AG08395 (cell line): ENCODE measurements around the gene CNKSR3.

Experiments
- DNase-seq: peaks from one replicate; pipeline ENCODE4 v3.0.0; 2012; ENCODE audit warnings: mixed read lengths, low spot score

Gene CNKSR3

GRCh38 chr6:154502553-154502952 is 7.9 kb downstream of the CNKSR3 start:
- DNase-seq: no peak

- no peak for DNase-seq
Observed at GRCh38 chr6:154501578-154501868, 9.0 kb downstream of the CNKSR3 start.

- DNase-seq: no peak
Observed at GRCh38 chr6:154500769-154501577, 9.5 kb downstream of the CNKSR3 start.

- no peak for DNase-seq
Observed at GRCh38 chr6:154499855-154500589, 10.5 kb downstream of the CNKSR3 start.

- DNase-seq: no peak
Observed at GRCh38 chr6:154498340-154498934, 12.0 kb downstream of the CNKSR3 start.

GRCh38 chr6:154496793-154497517 is 13.5 kb downstream of the CNKSR3 start:
- no peak for DNase-seq

GRCh38 chr6:154496186-154496585 is 14.3 kb downstream of the CNKSR3 start:
- DNase-seq: no peak

- no peak for DNase-seq
Observed at GRCh38 chr6:154494592-154495311, 15.7 kb downstream of the CNKSR3 start.

GRCh38 chr6:154491567-154492470 is 18.7 kb downstream of the CNKSR3 start:
- no peak for DNase-seq

- DNase-seq: no peak
Observed at GRCh38 chr6:154489822-154490221, 20.7 kb downstream of the CNKSR3 start.

- peak; percentile 76 for DNase-seq
Observed at GRCh38 chr6:154488802-154489437, 21.6 kb downstream of the CNKSR3 start.

- no peak for DNase-seq
Observed at GRCh38 chr6:154488248-154488593, 22.3 kb downstream of the CNKSR3 start.

- DNase-seq: no peak
Observed at GRCh38 chr6:154487367-154488247, 22.9 kb downstream of the CNKSR3 start.

- no peak for DNase-seq
Observed at GRCh38 chr6:154485815-154486214, 24.7 kb downstream of the CNKSR3 start.

GRCh38 chr6:154484942-154485341 is 25.5 kb downstream of the CNKSR3 start:
- DNase-seq: no peak

GRCh38 chr6:154482858-154483257 is 27.6 kb downstream of the CNKSR3 start:
- no peak for DNase-seq

- DNase-seq: no peak
Observed at GRCh38 chr6:154481521-154482013, 28.9 kb downstream of the CNKSR3 start.

- peak; percentile 29 for DNase-seq
Observed at GRCh38 chr6:154479771-154480639, 30.5 kb downstream of the CNKSR3 start.
